Hepatocyte (in vitro differentiated cells): ENCODE measurements around the gene TTYH2. TPM values are rescaled to one million over a fixed set of nuclear protein-coding genes. Genes with fewer than 3 reads are reported as not detected.

ENCODE experiments used
- DNase-seq: peaks from one replicate; pipeline ENCODE4 v3.0.0-alpha.2; 2016; ENCODE audit warnings: low spot score
- H2AFZ ChIP-seq: fragments of 200-600 bp; sonication (generic); 2 replicates; pipeline ENCODE4 v1.6.0; 2016; ENCODE audit warnings: antibody characterized with exemption, mild to moderate bottlenecking
- H3K27ac ChIP-seq: fragments of 200-600 bp; sonication (generic); 2 replicates; pipeline ENCODE4 v1.5.1; 2016; ENCODE audit warnings: mild to moderate bottlenecking
- H3K27me3 ChIP-seq: fragments of 200-600 bp; sonication (generic); 2 replicates; pipeline ENCODE4 v1.6.1; 2016
- H3K36me3 ChIP-seq: fragments of 200-600 bp; sonication (generic); replicated peaks from 2 replicates; pipeline ENCODE4 v1.5.1; 2016; ENCODE audit warnings: low read depth; ENCODE audit not compliant: insufficient read depth
- H3K4me1 ChIP-seq: fragments of 200-600 bp; sonication (generic); 2 replicates; pipeline ENCODE4 v1.5.1; 2016; ENCODE audit warnings: mild to moderate bottlenecking, moderate library complexity; ENCODE audit not compliant: insufficient read depth
- H3K4me2 ChIP-seq: fragments of 200-600 bp; sonication (generic); 2 replicates; pipeline ENCODE4 v1.6.0; 2016
- H3K4me3 ChIP-seq: fragments of 200-600 bp; sonication (generic); 2 replicates; pipeline ENCODE4 v1.5.1; 2016; ENCODE audit warnings: mild to moderate bottlenecking
- H3K79me2 ChIP-seq: fragments of 200-600 bp; sonication (generic); 2 replicates; pipeline ENCODE4 v1.6.0; 2017; ENCODE audit warnings: mild to moderate bottlenecking
- H3K9me2 ChIP-seq: fragments of 200-600 bp; sonication (generic); replicated peaks from 2 replicates; pipeline ENCODE4 v1.6.0; 2017; ENCODE audit warnings: mild to moderate bottlenecking; ENCODE audit not compliant: insufficient read depth
- H3K9me3 ChIP-seq: fragments of 200-600 bp; sonication (generic); 2 replicates; pipeline ENCODE4 v1.5.1; 2016; ENCODE audit warnings: low read depth, mild to moderate bottlenecking
- H4K20me1 ChIP-seq: fragments of 200-600 bp; sonication (generic); 2 replicates; pipeline ENCODE4 v1.6.0; 2016; ENCODE audit warnings: mild to moderate bottlenecking; ENCODE audit not compliant: insufficient read depth, poor library complexity, severe bottlenecking
- CTCF ChIP-seq: fragments of 200-600 bp; sonication (generic); IDR thresholded peaks from 2 replicates; pipeline ENCODE4 v1.5.1; 2016; ENCODE audit warnings: antibody characterized with exemption, mild to moderate bottlenecking; ENCODE audit not compliant: poor library complexity
- EZH2 ChIP-seq: fragments of 200-600 bp; sonication (generic); IDR thresholded peaks from 2 replicates; pipeline ENCODE4 v1.6.1; 2016; ENCODE audit warnings: antibody characterized with exemption, mild to moderate bottlenecking, borderline replicate concordance
- EZH2phosphoT487 ChIP-seq: fragments of 200-600 bp; sonication (generic); IDR thresholded peaks from one replicate; pipeline ENCODE4 v1.6.1; 2018; ENCODE audit warnings: antibody characterized with exemption, mild to moderate bottlenecking, low read depth, moderate library complexity; ENCODE audit not compliant: unreplicated experiment, severe bottlenecking
- WGBS: methylation state at CpG from one replicate; pipeline ENCODE4 v1.1.6; 2016; ENCODE audit warnings: low lambda C conversion rate; ENCODE audit errors: missing lambda C conversion rate; 5-methylcytosine and 5-hydroxymethylcytosine counted together
- polyA plus RNA-seq: library from polyadenylated mRNA; unstranded; fragments of >200 nt; fragmentation: Nextera tagmentation; extraction: Ambion mirVana; gene quantifications from 2 replicates; pipeline ENCODE4 v1.2.1, GENCODE V29; 2016
- total RNA-seq: library from RNA; depleted of rRNA; stranded (reverse); fragments of >200 nt; gene quantifications from 2 replicates; pipeline ENCODE4 v1.2.3, GENCODE V29; 2014

TTYH2 gene
- total and polyA plus RNA-seq, 2 experiments from 2014 or later: 7.4 to 7.8 TPM

GRCh38 chr17:74228306-74228978, 15.1 kb downstream of the TTYH2 start:
- Histone ChIP-seq H3K9me3 (no peaks in the 10 kb centered on the region), H3K9me2 (no peaks in the 10 kb centered on the region), H3K36me3 (no peaks in the 10 kb centered on the region), H4K20me1 (no peaks in the 10 kb centered on the region), H3K27ac (no peak overlapping the region), H3K4me2 (no peak overlapping the region), H3K4me1 (no peaks in the 10 kb centered on the region), H3K27me3 (no peaks in the 10 kb centered on the region), H3K79me2 (no peaks in the 10 kb centered on the region), H3K4me3 (no peak overlapping the region), H2AFZ (no peak overlapping the region)
- no peak for DNase-seq
- WGBS: 71% methylated on average over 5 of the region's 5 CpGs
- no peak for TF ChIP-seq EZH2phosphoT487
- no peak for TF ChIP-seq CTCF
- TF ChIP-seq EZH2: no peak

DNA sequence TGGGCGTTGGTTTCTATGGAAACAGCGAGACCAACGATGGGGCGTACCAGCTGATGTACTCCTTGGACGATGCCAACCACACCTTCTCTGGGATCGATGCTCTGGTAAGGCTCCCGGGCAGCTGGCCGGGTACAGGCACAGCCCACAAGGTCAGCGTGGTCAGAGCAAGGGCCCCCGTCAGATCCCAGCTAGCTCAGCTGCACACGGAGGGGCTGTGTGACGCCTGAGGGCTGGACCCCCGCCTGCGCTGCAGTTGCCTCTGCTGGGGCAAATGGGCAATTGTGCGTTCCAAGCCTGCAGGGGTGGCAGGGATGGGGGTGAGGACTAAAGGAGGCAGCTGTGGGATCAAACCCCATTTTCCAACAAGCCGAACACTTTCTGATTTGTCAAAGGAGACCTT, 17.5 kb downstream of the TTYH2 start:
- Histone ChIP-seq H3K27ac (no peak overlapping the region), H3K79me2 (no peaks in the 10 kb centered on the region), H4K20me1 (no peaks in the 10 kb centered on the region), H3K4me2 (no peak overlapping the region), H3K4me1 (no peaks in the 10 kb centered on the region), H3K9me2 (no peaks in the 10 kb centered on the region), H2AFZ (no peak overlapping the region), H3K4me3 (no peak overlapping the region), H3K9me3 (no peaks in the 10 kb centered on the region), H3K27me3 (no peaks in the 10 kb centered on the region), H3K36me3 (no peaks in the 10 kb centered on the region)
- no peak for DNase-seq
- TF ChIP-seq EZH2phosphoT487 (no peak), EZH2 (no peak), CTCF (no peak)
- WGBS: 94% methylated on average over 16 of the region's 16 CpGs

DNA sequence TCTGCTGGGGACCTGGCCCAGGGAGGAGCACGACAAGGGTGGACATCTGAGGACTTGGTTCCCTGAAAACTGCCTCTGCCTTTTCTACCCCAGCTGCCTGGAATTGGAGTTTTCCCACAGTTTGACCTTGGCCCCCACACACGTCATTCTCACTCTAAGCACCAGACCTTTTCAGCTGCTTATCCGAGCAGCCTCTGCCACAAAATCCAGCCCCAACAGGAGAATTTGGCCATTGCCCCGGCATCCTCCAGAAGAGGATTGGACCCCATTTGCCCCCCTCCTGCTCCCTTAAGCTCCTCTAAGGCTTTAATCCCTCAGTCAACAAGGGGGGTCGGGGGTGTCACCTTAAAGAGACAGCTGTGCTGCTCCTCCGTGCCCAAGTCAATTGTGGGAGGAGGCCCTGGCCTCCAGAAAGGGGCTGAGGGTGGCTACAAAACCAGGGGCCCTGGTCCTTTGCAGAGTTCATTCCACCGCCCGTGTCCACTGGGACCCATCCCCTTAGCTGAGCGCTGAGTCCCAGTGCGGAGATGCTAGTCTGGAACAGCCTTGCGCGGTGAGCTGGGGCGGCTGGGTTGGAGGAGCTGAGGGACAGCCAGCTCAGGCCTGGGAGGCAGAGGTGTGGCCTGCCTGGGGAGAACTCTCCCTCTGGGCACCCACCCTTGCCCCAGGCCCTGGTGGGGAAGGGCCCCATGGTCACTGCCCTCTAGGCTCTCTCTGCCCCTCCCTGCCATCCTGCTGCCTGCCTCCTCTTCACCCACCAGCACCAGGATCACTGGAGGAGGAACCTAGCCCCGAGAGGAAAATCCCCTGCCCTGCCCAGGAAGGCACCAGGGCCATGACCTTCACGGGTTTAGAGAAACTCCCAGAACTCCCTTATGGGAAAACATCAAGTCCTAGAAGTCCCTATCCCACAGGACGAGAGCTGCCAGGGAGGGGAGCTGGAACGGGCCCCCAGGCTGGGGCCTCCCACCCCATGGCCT, 18.8 kb downstream of the TTYH2 start:
- no peak overlapping the region for H3K4me2 ChIP-seq
- H3K4me1 ChIP-seq: no peaks in the 10 kb centered on the region
- DNase-seq: no peak
- TF ChIP-seq EZH2 (no peak), CTCF (no peak), EZH2phosphoT487 (no peak)
- no peak overlapping the region for H2AFZ ChIP-seq
- H3K4me3 ChIP-seq: no peak overlapping the region
- no peaks in the 10 kb centered on the region for H3K79me2 ChIP-seq
- no peaks in the 10 kb centered on the region for H4K20me1 ChIP-seq
- no peaks in the 10 kb centered on the region for H3K9me2 ChIP-seq
- H3K27me3 ChIP-seq: no peaks in the 10 kb centered on the region
- no peaks in the 10 kb centered on the region for H3K36me3 ChIP-seq
- H3K27ac ChIP-seq: no peak overlapping the region
- H3K9me3 ChIP-seq: no peaks in the 10 kb centered on the region
- 78% methylated on average over 17 of the region's 17 CpGs for WGBS
